HepG2 (cell line): ENCODE data around the gene GAREM1. TPM values are rescaled to one million over a fixed set of nuclear protein-coding genes. Genes with fewer than 3 reads are reported as not detected.

ENCODE experiments used
- ATAC-seq: fragments of 200-7000 bp; cut with Tn5 transposase; 3 replicates; pipeline ENCODE4 v1.9.1; 2020; ENCODE audit warnings: mild to moderate bottlenecking, moderate library complexity
- BruUV-seq: library from RNA; stranded (reverse); fragments of 400-500 nt; replicated peaks from 2 replicates; lab custom pipeline; 2021; lab: Mats Ljungman, UMichigan
- CTCF ChIA-PET: fragments of 300-600 bp; formaldehyde crosslinking; extraction: SDS; loops from one replicate; lab custom pipeline; 2021; ENCODE audit warnings: low total read pairs, inconsistent platforms, low intra/inter-chr PET ratio; lab: Yijun Ruan, JAX
- POLR2A ChIA-PET: fragments of 350-600 bp; sonication (Branson Sonifier 250); formaldehyde crosslinking; loops from one replicate; lab custom pipeline; 2020; ENCODE audit warnings: antibody characterized with exemption, inconsistent platforms; lab: Yijun Ruan, JAX
- DNase-seq: peaks from one replicate; pipeline ENCODE4 v3.0.0-alpha.2; 2015; ENCODE audit warnings: low spot score
- FAIRE-seq: peaks from 3 replicates; lab custom pipeline; 2011; peaks lifted over from hg19 to GRCh38; lab: Jason Lieb, UNC
- H2AFZ ChIP-seq: one replicate; pipeline ENCODE4 v1.6.1; 2011; ENCODE audit warnings: low read length, inconsistent platforms
- H3K27ac ChIP-seq: fragments of 300-600 bp; 3 replicates; pipeline ENCODE4 v1.8.0; 2011; ENCODE audit warnings: mixed run types, mild to moderate bottlenecking, mixed read lengths, low read length, inconsistent platforms; ENCODE audit not compliant: insufficient read depth; ENCODE audit errors: extremely low read length
- H3K27me3 ChIP-seq, 2 experiments: fragments of 200-600 bp in 1 of 2; 2 replicates in 1 of 2; 3 replicates in 1 of 2; pipeline versions ENCODE4 v1.6.0 to v1.8.0; 2011; ENCODE audit warnings: low read length in 2 of 2, mild to moderate bottlenecking in 2 of 2, moderate library complexity in 2 of 2, inconsistent platforms in 1 of 2; ENCODE audit not compliant: insufficient read depth in 2 of 2, control insufficient read depth in 1 of 2
- H3K36me3 ChIP-seq, 2 experiments: fragments of 200-600 bp in 1 of 2; replicated peaks in 1 of 2; 2 replicates in 1 of 2; 3 replicates in 1 of 2; pipeline versions ENCODE4 v1.5.1 to v1.8.0; 2011; ENCODE audit warnings: low read length in 2 of 2, inconsistent platforms in 1 of 2; ENCODE audit not compliant: insufficient read depth in 2 of 2, control insufficient read depth in 1 of 2
- H3K4me1 ChIP-seq: 2 replicates; pipeline ENCODE4 v1.5.1; 2012; ENCODE audit warnings: low read length, inconsistent platforms; ENCODE audit not compliant: insufficient read depth
- H3K4me2 ChIP-seq: 2 replicates; pipeline ENCODE4 v1.6.0; 2011; ENCODE audit warnings: low read depth, low read length, inconsistent platforms
- H3K4me3 ChIP-seq, 3 experiments: fragments of 200-600 bp in 1 of 3; sonication (generic), shearing (Covaris generic) in 1 of 3; replicated peaks in 1 of 3; 2 replicates each; pipeline ENCODE4 v1.5.1; 2011 to 2016; ENCODE audit warnings: low read length in 3 of 3, inconsistent platforms in 2 of 3, low read depth in 2 of 3, mild to moderate bottlenecking in 2 of 3, control low read depth in 1 of 3, mixed read lengths in 1 of 3; ENCODE audit not compliant: insufficient read depth in 1 of 3
- H3K79me2 ChIP-seq: one replicate; pipeline ENCODE4 v1.6.1; 2011; ENCODE audit warnings: low read length, inconsistent platforms; ENCODE audit not compliant: insufficient read depth
- H3K9ac ChIP-seq: 2 replicates; pipeline ENCODE4 v1.6.0; 2011; ENCODE audit warnings: mild to moderate bottlenecking, low read depth, low read length, inconsistent platforms; ENCODE audit not compliant: insufficient read depth
- H3K9me3 ChIP-seq: 2 replicates; pipeline ENCODE4 v1.5.1; 2012; ENCODE audit warnings: mild to moderate bottlenecking, low read length
- H4K20me1 ChIP-seq: 2 replicates; pipeline ENCODE4 v1.6.0; 2011; ENCODE audit warnings: inconsistent platforms, mild to moderate bottlenecking, low read length, moderate library complexity; ENCODE audit not compliant: insufficient read depth
- CEBPB ChIP-seq: IDR thresholded peaks from 2 replicates; pipeline ENCODE4 v1.6.1; 2011; ENCODE audit warnings: low read depth, low read length, improper control_type of control experiment, borderline replicate concordance
- CENPT ChIP-seq: sonication (generic); formaldehyde crosslinking; IDR thresholded peaks from 2 replicates; pipeline ENCODE4 v1.8.0; 2022; ENCODE audit warnings: low read depth, mild to moderate bottlenecking, moderate library complexity, missing genetic modification reagents
- CREBL2 ChIP-seq: sonication (generic); formaldehyde crosslinking; IDR thresholded peaks from 2 replicates; pipeline ENCODE4 v1.8.1; 2023; ENCODE audit warnings: missing genetic modification reagents, mild to moderate bottlenecking, borderline replicate concordance
- FOXA3 ChIP-seq: IDR thresholded peaks from 2 replicates; pipeline ENCODE4 v1.6.1; 2016; ENCODE audit warnings: missing genetic modification reagents, missing compliant biosample characterization
- MAFG ChIP-seq: sonication (generic); formaldehyde crosslinking; IDR thresholded peaks from 2 replicates; pipeline ENCODE4 v1.5.1; 2020; ENCODE audit warnings: mild to moderate bottlenecking, missing genetic modification reagents
- MEIS2 ChIP-seq: sonication (generic); formaldehyde crosslinking; IDR thresholded peaks from 2 replicates; pipeline ENCODE4 v1.9.0; 2021; ENCODE audit warnings: mild to moderate bottlenecking, missing genetic modification reagents
- PTBP1 ChIP-seq: fragments of 200-400 bp; formaldehyde crosslinking; IDR thresholded peaks from 2 replicates; pipeline ENCODE4 v1.6.1; 2018; ENCODE audit warnings: low read length, low read depth; ENCODE audit not compliant: poor library complexity, severe bottlenecking
- ZNF256 ChIP-seq: sonication (generic); formaldehyde crosslinking; conservative IDR thresholded peaks from 2 replicates; pipeline ENCODE4 v1.4.0; 2020; ENCODE audit warnings: missing genetic modification reagents
- ZNF430 ChIP-seq: sonication (generic); formaldehyde crosslinking; IDR thresholded peaks from 2 replicates; pipeline ENCODE4 v1.9.0; 2021; ENCODE audit warnings: mild to moderate bottlenecking, missing genetic modification reagents
- WGBS: methylation state at CpG from one replicate; pipeline ENCODE4 v1.1.6; 2017; ENCODE audit warnings: low lambda C conversion rate; 5-methylcytosine and 5-hydroxymethylcytosine counted together
- in situ Hi-C: cut with HindIII; loops from 2 replicates; pipeline ENCODE4 v1.10.0; 2017; ENCODE audit warnings: low pct_unique_long_range_greater_than_20kb; ENCODE audit not compliant: extremely low pct_ligation_motif_present
- intact Hi-C: fragments of 100-400 bp; cut with micrococcal nuclease; formaldehyde crosslinking; loops from one replicate; pipeline ENCODE4 v1.10.0; 2022; ENCODE audit not compliant: unreplicated experiment
- polyA plus RNA-seq, 8 experiments: library from polyadenylated mRNA; depleted of rRNA in 3 of 8; stranded (reverse) in 7 of 8; unstranded in 1 of 8; fragments of >200 nt; fragmentation: Illumina TruSeq in 4 of 8; extraction: Trizol in 4 of 8; gene quantifications; 2 replicates each; pipeline versions ENCODE4 v1.2.1 to v1.2.3, GENCODE V29; 2011 to 2016; ENCODE audit warnings: low read depth in 4 of 8, missing spikeins in 1 of 8, mixed read lengths in 1 of 8; ENCODE audit not compliant: insufficient read depth in 1 of 8
- total RNA-seq, 5 experiments: library from RNA; depleted of rRNA; stranded (reverse); fragments of >200 nt; fragmentation: Illumina TruSeq; extraction: Trizol; gene quantifications; 2 replicates each; pipeline ENCODE4 v1.2.3, GENCODE V29; 2016; ENCODE audit warnings: low read depth in 1 of 5

GAREM1 gene
- total and polyA plus RNA-seq, 2 of the 13 experiments (the other 11 are each of a cell fraction or from before 2014, with no cell fraction given) = 2.5 to 2.9 TPM

- Histone ChIP-seq H3K4me2 (no peak overlapping the region), H3K27ac (no peak overlapping the region), H3K9me3 (no peaks in the 10 kb centered on the region), H3K4me1 (no peaks in the 10 kb centered on the region), H3K9ac (no peak overlapping the region), H2AFZ (no peak overlapping the region), H4K20me1 (no peaks in the 10 kb centered on the region), H3K27me3 (no peaks in the 10 kb centered on the region), H3K79me2 (no peaks in the 10 kb centered on the region), H3K4me3 (no peak overlapping the region), H3K36me3 (no peaks in the 10 kb centered on the region)
- TF ChIP-seq FOXA3 (CRISPR knock-in tag) (no peak), CENPT (CRISPR knock-in tag) (no peak), MEIS2 (CRISPR knock-in tag) (no peak), ZNF430 (CRISPR knock-in tag) (no peak), MAFG (CRISPR knock-in tag) (no peak), ZNF256 (CRISPR knock-in tag) (no peak), PTBP1 (no peak)
- intact Hi-C loops = no loop called here
- in situ Hi-C loops = no loop called here
- FAIRE-seq (no peak), ATAC-seq (no peak), DNase-seq (no peak)
- POLR2A ChIA-PET = no interaction called here
- BruUV-seq = no TSS peak
- CTCF ChIA-PET = no interaction called here
- 83% methylated on average over 3 of the region's 3 CpGs for WGBS
Observed at GRCh38 chr18:32308493-32309120, 162.1 kb downstream of the GAREM1 start.

- no TSS peak for BruUV-seq
- 96% methylated on average over 4 of the region's 4 CpGs for WGBS
- TF ChIP-seq CREBL2 (CRISPR knock-in tag) (no peak), CEBPB (peak; percentile 48)
- H3K4me3 ChIP-seq = no peak overlapping the region
- H3K4me2 ChIP-seq = no peak overlapping the region
- ChIA-PET CTCF (no interaction called here), POLR2A (interaction anchor here (0.5 to 0.8 kb wide), 2 partner anchors 69 to 361 kb away, joined by 3 read pairs; no protein-coding TSS in a partner anchor)
- H3K27ac ChIP-seq = no peak overlapping the region
- no peaks in the 10 kb centered on the region for H3K36me3 ChIP-seq
- no peaks in the 10 kb centered on the region for H3K9me3 ChIP-seq
- ATAC-seq (no peak), DNase-seq (no peak), FAIRE-seq (no peak)
- in situ Hi-C loops (no loop called here), intact Hi-C loops (no loop called here)
- H3K79me2 ChIP-seq = no peaks in the 10 kb centered on the region
- H4K20me1 ChIP-seq = no peaks in the 10 kb centered on the region
- H3K4me1 ChIP-seq = no peaks in the 10 kb centered on the region
- no peak overlapping the region for H2AFZ ChIP-seq
- no peaks in the 10 kb centered on the region for H3K27me3 ChIP-seq
- no peak overlapping the region for H3K9ac ChIP-seq
Observed at GRCh38 chr18:32303400-32303799, 167.3 kb downstream of the GAREM1 start.
